Measurements from ENCODE around the gene NUDT4. TPM values are rescaled to one million over a fixed set of nuclear protein-coding genes. Genes with fewer than 3 reads are reported as not detected.
A peak's percentile ranks its signal among the peaks of the same experiment; 100 is the strongest.

The NUDT4 gene
- polyA plus RNA-seq, 2 of the 4 experiments (the other 2 are of a cell fraction) = 19.6 to 41.0 TPM

DNA sequence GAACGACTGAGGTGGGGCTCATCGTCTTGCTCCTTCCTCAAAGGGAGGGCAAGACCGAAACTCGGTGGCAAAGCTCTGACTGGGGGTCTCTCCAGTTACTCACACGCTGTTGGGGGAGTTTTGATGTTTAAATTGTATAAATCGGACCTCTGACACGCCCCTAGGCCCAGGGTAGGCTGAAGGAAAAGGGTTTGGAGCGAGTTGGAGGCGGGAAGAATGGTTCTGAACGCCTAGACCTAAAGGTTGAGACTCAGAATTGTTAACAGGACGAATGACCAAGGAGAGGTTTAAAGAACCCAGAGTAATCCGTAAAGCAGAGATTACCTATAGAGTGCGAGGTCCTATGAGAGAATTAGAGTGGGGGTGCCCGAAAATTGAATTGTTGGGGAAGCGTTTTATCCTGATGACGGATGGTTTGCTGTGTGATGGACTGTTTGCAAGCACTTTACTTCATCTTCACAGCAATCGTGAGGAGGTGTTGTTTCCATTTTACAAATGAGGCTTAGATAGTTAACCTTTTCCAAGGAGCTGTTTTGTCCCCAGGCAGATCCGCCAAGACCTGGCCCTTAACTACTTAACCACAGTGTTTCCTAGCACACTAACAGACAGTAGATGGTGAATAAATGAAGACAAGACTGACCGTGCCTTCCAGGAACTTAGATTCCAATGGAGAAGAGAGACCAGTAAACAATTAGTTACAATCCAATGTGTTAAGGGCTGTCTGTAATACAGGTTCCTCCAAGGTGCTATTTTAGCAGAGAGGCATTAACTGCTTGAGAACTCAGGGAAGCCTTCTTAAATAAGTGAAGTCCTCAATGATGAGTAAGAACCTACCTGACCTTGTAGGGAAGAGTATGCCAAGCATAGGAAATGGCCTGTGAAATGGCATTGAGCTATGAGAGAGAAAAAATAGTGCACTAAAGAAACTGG, 65.0 kb downstream of the NUDT4 start:
- ChIA-PET CTCF (interaction anchor here (1.0 to 4.9 kb wide), 3 partner anchors 25 to 660 kb away, joined by 3 to 16 read pairs (median 5); partner anchors contain the start of gene MRPL42), POLR2A (interaction anchor here (0.6 to 1.3 kb wide), 5 partner anchors 25 to 1301 kb away, joined by 4 to 7 read pairs (median 5); partner anchors contain the start of gene MRPL42)
- FAIRE-seq = no peak

GRCh38 chr12:93443576-93443975, 65.9 kb downstream of the NUDT4 start:
- Histone ChIP-seq H3K9me3 (no peaks in the 10 kb centered on the region), H3K4me1 (peaks cover 23% of the 10 kb centered on the region), H3K4me2 (peak overlapping the region; percentile 98; the same call in 1 of the 3 replicates), H3K27ac (no peak overlapping the region), H3K4me3 (no peak overlapping the region)
- FAIRE-seq = no peak
- WGBS (ENCODE audit: missing lambda C conversion rate) = 94% methylated on average over 4 of the region's 4 CpGs
- CTCF ChIA-PET = interaction anchor here (1.0 to 4.9 kb wide), 3 partner anchors 23 to 659 kb away, joined by 3 to 16 read pairs (median 3); partner anchors contain the start of gene MRPL42
- no peak for TF ChIP-seq CBX2 (IDR thresholded peaks at IDR 0.05; ENCODE audit: borderline replicate concordance, low read depth)
- TF ChIP-seq, protein P1, sequence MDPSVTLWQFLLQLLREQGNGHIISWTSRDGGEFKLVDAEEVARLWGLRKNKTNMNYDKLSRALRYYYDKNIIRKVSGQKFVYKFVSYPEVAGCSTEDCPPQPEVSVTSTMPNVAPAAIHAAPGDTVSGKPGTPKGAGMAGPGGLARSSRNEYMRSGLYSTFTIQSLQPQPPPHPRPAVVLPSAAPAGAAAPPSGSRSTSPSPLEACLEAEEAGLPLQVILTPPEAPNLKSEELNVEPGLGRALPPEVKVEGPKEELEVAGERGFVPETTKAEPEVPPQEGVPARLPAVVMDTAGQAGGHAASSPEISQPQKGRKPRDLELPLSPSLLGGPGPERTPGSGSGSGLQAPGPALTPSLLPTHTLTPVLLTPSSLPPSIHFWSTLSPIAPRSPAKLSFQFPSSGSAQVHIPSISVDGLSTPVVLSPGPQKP (IDR thresholded peaks at IDR 0.05; ENCODE audit: low read depth, low read length) = no peak
- no peak for TF ChIP-seq EHMT2 (IDR thresholded peaks at IDR 0.05; ENCODE audit: low read depth)
- no peak for TF ChIP-seq FOXS1 (CRISPR knock-in tag; IDR thresholded peaks at IDR 0.05)
- DNase-seq (ENCODE audit: low read depth in 1 of 2, low spot score in 1 of 2) = no peak
- no peak for ATAC-seq
- POLR2A ChIA-PET = no interaction called here

More for the DNA sequence above, 65.0 kb downstream of the NUDT4 start:
- peaks cover 30% of the 10 kb centered on the region for H3K4me1 ChIP-seq
- 14% methylated on average over 19 of the region's 19 CpGs for WGBS (ENCODE audit: missing lambda C conversion rate)
- H3K27ac ChIP-seq = peak overlapping the region; percentile 94 to 98
- no peak for DNase-seq (ENCODE audit: low read depth in 1 of 2, low spot score in 1 of 2)
- no peaks in the 10 kb centered on the region for H3K9me3 ChIP-seq
- H3K4me2 ChIP-seq = peak overlapping the region; percentile 98
- TF ChIP-seq FOSB (CRISPR knock-in tag; IDR thresholded peaks at IDR 0.05) = 0 out of 2 replicates have a peak, but pooled peaks have one; percentile 10
- TF ChIP-seq RCOR1 (IDR thresholded peaks at IDR 0.05; ENCODE audit: low read depth, low read length) = no peak
- peak; percentile 22; the same call in 1 of the 2 replicates for TF ChIP-seq PHF8 (IDR thresholded peaks at IDR 0.05; ENCODE audit: borderline replicate concordance, low read depth)
- TF ChIP-seq HEYL (CRISPR knock-in tag; IDR thresholded peaks at IDR 0.05) = no peak
- TF ChIP-seq ZC3H11A (IDR thresholded peaks at IDR 0.05) = 0 out of 2 replicates have a peak, but pooled peaks have one; percentile 2
- no peak for TF ChIP-seq POLR2AphosphoS2 (conservative IDR thresholded peaks at IDR 0.05; ENCODE audit: low read length)
- TF ChIP-seq KDM1A (IDR thresholded peaks at IDR 0.05; ENCODE audit: low read depth) = no peak
- H3K4me3 ChIP-seq = peak overlapping the region; percentile 99
- ATAC-seq = peak in 1 of 2 experiments; percentile 46; a peak in 5 of 6 replicates

- Histone ChIP-seq H3K4me3 (no peak overlapping the region), H3K27ac (no peak overlapping the region), H3K4me1 (peaks cover 5% of the 10 kb centered on the region; the same call in 1 of the 3 replicates), H3K9me3 (no peaks in the 10 kb centered on the region), H3K4me2 (no peak overlapping the region)
- TF ChIP-seq KDM1A (IDR thresholded peaks at IDR 0.05; ENCODE audit: low read depth) = no peak
- no peak for TF ChIP-seq CEBPB (IDR thresholded peaks at IDR 0.05)
- no peak for TF ChIP-seq FOXS1 (CRISPR knock-in tag; IDR thresholded peaks at IDR 0.05)
- TF ChIP-seq BHLHE40 (IDR thresholded peaks at IDR 0.05; ENCODE audit: low read depth, low read length) = no peak
- TF ChIP-seq FOSL2 (IDR thresholded peaks at IDR 0.05) = no peak
- TF ChIP-seq FOSL2 (CRISPR knock-in tag; IDR thresholded peaks at IDR 0.05) = no peak
- no peak for TF ChIP-seq CBX8 (IDR thresholded peaks at IDR 0.05)
- TF ChIP-seq EHF (CRISPR knock-in tag; IDR thresholded peaks at IDR 0.05) = no peak
- no peak for TF ChIP-seq BCL3 (IDR thresholded peaks at IDR 0.05)
- TF ChIP-seq POLR2A (IDR thresholded peaks at IDR 0.05; ENCODE audit: low read length) = no peak
- TF ChIP-seq RAD21 (conservative IDR thresholded peaks at IDR 0.05 in 1 of 2, IDR thresholded peaks at IDR 0.05 in 1 of 2) = no peak
- TF ChIP-seq HES2 (IDR thresholded peaks at IDR 0.05) = no peak
- TF ChIP-seq CHD4 (IDR thresholded peaks at IDR 0.05; ENCODE audit: borderline replicate concordance) = no peak
- no peak for TF ChIP-seq RCOR1 (IDR thresholded peaks at IDR 0.05; ENCODE audit: low read depth, low read length)
- no peak for TF ChIP-seq TP53 (CRISPR knock-in tag; IDR thresholded peaks at IDR 0.05)
- no peak for TF ChIP-seq EHMT2 (IDR thresholded peaks at IDR 0.05; ENCODE audit: low read depth)
- no peak for TF ChIP-seq GATA3 (IDR thresholded peaks at IDR 0.05; ENCODE audit: borderline replicate concordance)
- TF ChIP-seq ZC3H11A (IDR thresholded peaks at IDR 0.05) = no peak
- TF ChIP-seq MAFK (IDR thresholded peaks at IDR 0.05; ENCODE audit: partially characterized antibody) = no peak
- TF ChIP-seq, protein P2, sequence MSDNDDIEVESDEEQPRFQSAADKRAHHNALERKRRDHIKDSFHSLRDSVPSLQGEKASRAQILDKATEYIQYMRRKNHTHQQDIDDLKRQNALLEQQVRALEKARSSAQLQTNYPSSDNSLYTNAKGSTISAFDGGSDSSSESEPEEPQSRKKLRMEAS (IDR thresholded peaks at IDR 0.05) = no peak
- TF ChIP-seq ZFP36 (IDR thresholded peaks at IDR 0.05; ENCODE audit: borderline replicate concordance, partially characterized antibody) = no peak
- ATAC-seq (peak in 1 of 2 experiments; percentile 37; a peak in 2 of 6 replicates), DNase-seq (ENCODE audit: low read depth in 1 of 2, low spot score in 1 of 2) (no peak), FAIRE-seq (no peak)
- POLR2A ChIA-PET = no interaction called here
- CTCF ChIA-PET = no interaction called here
- WGBS (ENCODE audit: missing lambda C conversion rate) = 77% methylated on average over 4 of the region's 4 CpGs
These were observed 70.0 kb downstream of the NUDT4 start for GRCh38 chr12:93447555-93448290.
